ENCODE data around the gene MAGEL2. TPM values are rescaled to one million over a fixed set of nuclear protein-coding genes. Genes with fewer than 3 reads are reported as not detected.
"Not testable (repeated sequence)": the region's sequence is repeated elsewhere in the genome, so short reads cannot be mapped to it uniquely, and the experiment has no call there.

The MAGEL2 gene
- total and polyA plus RNA-seq, 2 of the 8 experiments (the other 6 are each of a cell fraction or from before 2014, with no cell fraction given): 0.63 to 4.5 TPM

DNA sequence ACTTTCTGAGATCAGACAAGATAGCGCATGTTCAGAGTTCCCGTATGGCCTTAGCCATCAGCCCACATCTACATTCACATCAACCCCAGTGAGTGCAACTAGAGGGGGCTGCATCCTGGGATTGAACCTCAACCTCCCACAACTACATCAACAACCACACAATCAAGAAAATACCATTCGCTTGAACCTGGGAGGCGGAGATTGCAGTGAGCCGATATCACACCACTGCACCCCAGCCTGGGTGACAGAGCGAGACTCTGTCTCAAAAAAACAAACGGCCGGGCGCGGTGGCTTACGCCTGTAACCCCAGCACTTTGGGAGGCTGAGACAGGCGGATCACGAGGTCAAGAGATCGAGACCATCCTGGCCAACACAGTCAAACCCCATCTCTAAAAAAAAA lies 50.4 kb downstream of the MAGEL2 start:
- WGBS, 2 experiments (ENCODE audit: extremely low coverage in 1 of 2, insufficient coverage in 1 of 2, insufficient read length in 1 of 2, insufficient replicate concordance in 2 of 2, low coverage in 1 of 2, low lambda C conversion rate in 2 of 2, missing lambda C conversion rate in 1 of 2): 86% methylated on average over 14 of the region's 14 CpGs; no CpG with 5 or more reads in 1 of the 2 experiments
- H3K79me2 ChIP-seq (ENCODE audit: control insufficient read depth in 1 of 2, insufficient read depth in 2 of 2, low read length in 2 of 2); FAIRE-seq: not testable (repeated sequence)

More for the DNA sequence above, 50.4 kb downstream of the MAGEL2 start:
- H3K4ac ChIP-seq (replicated peaks; ENCODE audit: insufficient read length, low read depth, low read length); H2BK120ac ChIP-seq (replicated peaks; ENCODE audit: low read depth, low read length); H4K20me1 ChIP-seq (replicated peaks in 1 of 2; ENCODE audit: control insufficient read depth in 1 of 2, insufficient read depth in 2 of 2, low read length in 2 of 2); H3K79me1 ChIP-seq (ENCODE audit: low read depth, low read length); H3K4me2 ChIP-seq (ENCODE audit: insufficient read depth in 1 of 2, low read depth in 2 of 2, low read length in 2 of 2); H3K36me3 ChIP-seq (ENCODE audit: control insufficient read depth in 2 of 4, insufficient read depth in 4 of 4, low read length in 3 of 4); H3K23ac ChIP-seq (ENCODE audit: insufficient read length); DNase-seq (ENCODE audit: low read depth in 1 of 2, low spot score in 2 of 2); H4K91ac ChIP-seq (replicated peaks; ENCODE audit: insufficient read length, low read length); H3K27ac ChIP-seq (ENCODE audit: low read depth, low read length); H3K14ac ChIP-seq (ENCODE audit: insufficient read length); H4K5ac ChIP-seq (ENCODE audit: insufficient read length, low read depth, low read length); H2BK15ac ChIP-seq (ENCODE audit: low read length); H2BK20ac ChIP-seq (ENCODE audit: low read length); H3K23me2 ChIP-seq (ENCODE audit: low read depth, low read length); H3K56ac ChIP-seq (replicated peaks; ENCODE audit: insufficient read length, low read depth, low read length); H3K27me3 ChIP-seq (replicated peaks in 1 of 4; ENCODE audit: control insufficient read depth in 3 of 4, extremely low read depth in 1 of 4, insufficient read depth in 3 of 4, low read length in 3 of 4); H2AK5ac ChIP-seq (ENCODE audit: low read depth, low read length); H4K8ac ChIP-seq (ENCODE audit: extremely low read depth, insufficient read depth, low read length); H2AFZ ChIP-seq (ENCODE audit: low read length); POLR2A ChIA-PET (ENCODE audit: partially characterized antibody); H3K18ac ChIP-seq (ENCODE audit: extremely low read depth, low read length); CTCF ChIA-PET (ENCODE audit: partially characterized antibody); H3K9ac ChIP-seq (replicated peaks in 1 of 4; ENCODE audit: extremely low read depth in 1 of 4, low read depth in 3 of 4, low read length in 3 of 4); H2BK5ac ChIP-seq (ENCODE audit: low read depth, low read length); H3K4me3 ChIP-seq (ENCODE audit: extremely low read depth in 1 of 4, insufficient read depth in 2 of 4, low read depth in 3 of 4, low read length in 4 of 4); H3K4me1 ChIP-seq (replicated peaks in 1 of 4; ENCODE audit: control insufficient read depth in 3 of 4, insufficient read depth in 4 of 4, low read length in 3 of 4); H2BK12ac ChIP-seq (ENCODE audit: low read depth, low read length): not testable (repeated sequence)
- H3K9me3 ChIP-seq (ENCODE audit: insufficient read depth in 2 of 2, low read depth in 1 of 2, low read length in 1 of 2): peaks cover 5 to 27% of the 10 kb centered on the region in 2 experiments; a peak in 3 of 4 replicates
